GM23338 (cell line): ENCODE measurements around the gene SHB.

Experiments used
- CTCF ChIP-seq, 2 experiments: fragments of 200-600 bp in 1 of 2; sonication (generic) in 1 of 2; conservative IDR thresholded peaks; 2 replicates each; pipeline versions ENCODE4 v1.5.1 to v1.6.1; 2016 to 2017; ENCODE audit warnings: antibody characterized with exemption in 2 of 2, low read depth in 2 of 2, mild to moderate bottlenecking in 2 of 2, moderate library complexity in 1 of 2
- EZH2 ChIP-seq: fragments of 200-600 bp; sonication (generic); IDR thresholded peaks from one replicate; pipeline ENCODE4 v1.8.0; 2017; ENCODE audit warnings: antibody characterized with exemption, mild to moderate bottlenecking, low read depth; ENCODE audit not compliant: unreplicated experiment
- POLR2AphosphoS5 ChIP-seq: IDR thresholded peaks from 2 replicates; pipeline ENCODE4 v1.6.1; 2016; ENCODE audit warnings: antibody characterized with exemption, low read depth
- ZNF331 ChIP-seq: fragments of 250-450 bp; sonication (Bioruptor Pico); IDR thresholded peaks from 2 replicates; pipeline ENCODE4 v1.5.0; 2020; ENCODE audit warnings: low read depth, mild to moderate bottlenecking, moderate library complexity
- TF ChIP-seq, protein P1 (sequence below): IDR thresholded peaks from one replicate; pipeline ENCODE4 v1.6.1; 2018; ENCODE audit warnings: antibody characterized with exemption; ENCODE audit not compliant: unreplicated experiment

GRCh38 chr9:38051780-38052546 is 17.1 kb downstream of the SHB start:
- TF ChIP-seq CTCF (conservative IDR thresholded peaks at IDR 0.05; ENCODE audit: low read depth in 2 of 2) (no peak), EZH2 (no peak), ZNF331 (no peak), POLR2AphosphoS5 (no peak)
- TF ChIP-seq, protein P1, sequence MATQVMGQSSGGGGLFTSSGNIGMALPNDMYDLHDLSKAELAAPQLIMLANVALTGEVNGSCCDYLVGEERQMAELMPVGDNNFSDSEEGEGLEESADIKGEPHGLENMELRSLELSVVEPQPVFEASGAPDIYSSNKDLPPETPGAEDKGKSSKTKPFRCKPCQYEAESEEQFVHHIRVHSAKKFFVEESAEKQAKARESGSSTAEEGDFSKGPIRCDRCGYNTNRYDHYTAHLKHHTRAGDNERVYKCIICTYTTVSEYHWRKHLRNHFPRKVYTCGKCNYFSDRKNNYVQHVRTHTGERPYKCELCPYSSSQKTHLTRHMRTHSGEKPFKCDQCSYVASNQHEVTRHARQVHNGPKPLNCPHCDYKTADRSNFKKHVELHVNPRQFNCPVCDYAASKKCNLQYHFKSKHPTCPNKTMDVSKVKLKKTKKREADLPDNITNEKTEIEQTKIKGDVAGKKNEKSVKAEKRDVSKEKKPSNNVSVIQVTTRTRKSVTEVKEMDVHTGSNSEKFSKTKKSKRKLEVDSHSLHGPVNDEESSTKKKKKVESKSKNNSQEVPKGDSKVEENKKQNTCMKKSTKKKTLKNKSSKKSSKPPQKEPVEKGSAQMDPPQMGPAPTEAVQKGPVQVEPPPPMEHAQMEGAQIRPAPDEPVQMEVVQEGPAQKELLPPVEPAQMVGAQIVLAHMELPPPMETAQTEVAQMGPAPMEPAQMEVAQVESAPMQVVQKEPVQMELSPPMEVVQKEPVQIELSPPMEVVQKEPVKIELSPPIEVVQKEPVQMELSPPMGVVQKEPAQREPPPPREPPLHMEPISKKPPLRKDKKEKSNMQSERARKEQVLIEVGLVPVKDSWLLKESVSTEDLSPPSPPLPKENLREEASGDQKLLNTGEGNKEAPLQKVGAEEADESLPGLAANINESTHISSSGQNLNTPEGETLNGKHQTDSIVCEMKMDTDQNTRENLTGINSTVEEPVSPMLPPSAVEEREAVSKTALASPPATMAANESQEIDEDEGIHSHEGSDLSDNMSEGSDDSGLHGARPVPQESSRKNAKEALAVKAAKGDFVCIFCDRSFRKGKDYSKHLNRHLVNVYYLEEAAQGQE = no peak
